ENCODE results near the gene ARF3.
A peak's percentile ranks its signal among the peaks of the same experiment; 100 is the strongest.
"Not testable (repeated sequence)": the region's sequence is repeated elsewhere in the genome, so short reads cannot be mapped to it uniquely, and the experiment has no call there.

The ARF3 gene

DNA sequence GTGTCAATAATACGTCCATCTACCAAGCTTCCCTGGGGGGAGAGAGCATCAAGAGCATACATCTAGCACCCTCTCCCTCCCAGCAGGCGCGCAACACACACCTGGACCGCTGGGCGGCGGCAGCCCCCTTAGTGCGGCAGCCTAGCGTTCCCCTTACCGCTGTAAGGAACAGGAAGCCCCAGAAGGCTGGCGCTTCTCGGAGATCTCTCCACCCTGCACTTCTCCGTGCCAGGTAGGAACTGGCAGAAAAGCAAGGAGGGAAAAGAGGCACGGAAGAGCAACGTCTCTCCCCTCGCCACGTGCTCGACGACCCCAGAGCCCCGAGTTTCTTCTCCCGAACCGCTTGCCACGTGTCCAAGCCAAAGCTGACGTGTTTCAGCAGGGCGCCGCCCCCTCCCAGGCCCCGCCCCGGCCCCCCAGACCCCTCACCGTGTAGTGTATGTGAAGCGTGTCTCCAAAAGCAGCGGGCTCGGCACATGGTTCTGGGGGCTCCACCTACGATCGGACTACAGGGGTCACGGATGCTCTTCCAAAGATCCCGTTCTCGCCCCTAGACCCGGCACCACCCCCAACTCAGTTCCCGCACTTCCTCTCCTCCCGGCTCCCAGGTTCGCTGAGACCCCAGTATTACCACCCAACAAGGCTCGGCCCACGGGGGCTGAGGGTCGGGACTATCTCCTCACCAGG is 32.5 kb downstream of the ARF3 start:
- peak; percentile 11 to 19 for DNase-seq

GRCh38 chr12:48923117-48923516 is 34.2 kb downstream of the ARF3 start:
- DNase-seq: no peak

DNA sequence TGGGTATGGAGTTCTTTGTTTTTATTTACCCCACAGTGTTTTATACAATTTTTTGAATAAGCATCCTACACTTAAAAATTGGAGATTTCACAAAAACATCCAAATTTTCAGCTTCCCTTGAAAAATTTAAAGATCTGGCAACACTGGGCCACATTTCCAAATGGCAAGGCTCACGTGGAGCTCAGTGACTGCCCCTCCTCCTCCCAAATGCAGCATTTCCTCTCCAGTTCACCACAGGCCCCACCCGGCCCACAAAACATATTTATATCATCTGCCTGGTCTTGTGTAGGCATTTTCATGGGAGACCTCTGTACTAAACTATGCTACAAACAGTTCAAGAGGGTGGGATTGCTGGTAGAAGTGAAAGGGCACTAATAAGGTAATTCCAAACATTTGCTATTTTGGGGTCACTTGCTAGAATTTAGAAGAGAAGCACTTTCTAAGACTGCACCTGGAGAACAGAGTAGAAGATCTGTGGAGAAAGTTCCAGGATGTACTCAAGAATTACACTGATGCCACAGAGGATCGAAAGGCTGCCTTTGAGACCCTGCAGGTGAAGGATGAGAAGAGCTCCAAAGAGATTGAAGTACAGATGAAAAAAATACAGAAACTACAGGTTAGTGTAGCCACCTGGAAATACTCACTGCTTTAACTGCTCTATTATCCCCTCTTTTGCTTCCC is 39.3 kb downstream of the ARF3 start:
- DNase-seq: no peak

DNA sequence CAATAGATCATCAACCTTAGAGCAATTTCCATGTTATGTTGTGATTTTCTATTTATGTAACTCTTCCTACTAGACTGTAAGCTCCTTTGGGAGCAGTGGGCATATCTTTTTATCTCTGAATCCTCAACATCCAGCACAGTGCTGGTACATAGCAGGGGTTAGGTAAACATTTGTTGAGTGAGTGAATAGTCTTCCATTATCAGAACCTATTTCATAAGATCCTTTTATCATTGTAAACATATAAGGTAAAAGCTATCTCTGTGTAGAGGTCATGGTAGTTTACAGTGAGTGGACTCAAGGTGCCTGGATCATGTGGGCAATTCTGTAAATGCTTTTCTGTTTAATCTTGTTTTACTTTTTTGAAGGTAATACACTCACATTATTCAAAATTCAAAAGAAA is 47.1 kb downstream of the ARF3 start:
- no peak for DNase-seq

DNA sequence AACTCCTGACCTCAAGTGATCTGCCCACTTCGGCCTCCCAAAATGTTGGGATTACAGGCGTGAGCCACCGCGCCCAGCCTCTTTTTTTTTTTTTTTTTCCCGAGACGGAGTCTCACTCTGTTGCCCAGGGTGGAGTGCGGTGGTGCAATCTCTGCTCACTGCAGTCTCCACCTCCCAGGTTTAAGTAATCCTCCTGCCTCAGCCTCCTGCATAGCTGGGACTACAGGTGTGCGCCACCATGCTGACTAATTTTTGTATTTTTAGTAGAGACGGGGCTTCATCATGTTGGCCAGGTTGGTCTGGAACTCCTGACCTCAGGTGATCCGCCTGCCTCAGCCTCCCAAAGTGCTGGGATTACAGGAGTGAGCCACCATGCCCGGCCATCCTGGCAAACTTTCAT is 47.6 kb downstream of the ARF3 start:
- DNase-seq: not testable (repeated sequence)

- DNase-seq: no peak
These were observed 50.0 kb downstream of the ARF3 start for GRCh38 chr12:48907245-48907644.

DNA sequence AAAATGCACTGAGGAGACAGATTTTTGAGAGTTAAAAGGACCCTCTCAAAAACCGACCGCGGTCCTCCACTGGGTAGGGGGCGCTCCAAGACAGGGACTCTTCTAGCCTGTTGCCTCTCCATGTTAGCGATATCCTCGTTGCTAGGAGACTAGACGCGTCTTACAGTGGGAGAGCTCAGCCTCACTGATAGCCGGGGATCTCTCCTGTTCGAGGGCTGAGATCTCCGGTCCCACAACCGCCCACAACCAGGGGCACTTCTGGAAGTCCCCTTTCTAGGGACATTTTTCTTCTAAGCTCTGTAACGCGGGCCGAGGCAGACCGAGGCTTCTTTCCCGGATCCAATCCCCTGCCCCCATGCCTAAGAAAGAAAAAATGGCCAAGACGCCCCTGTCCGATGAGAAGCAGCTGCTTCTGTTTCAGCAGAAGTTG is 53.3 kb downstream of the ARF3 start:
- DNase-seq: peak; percentile 27 to 31

DNA sequence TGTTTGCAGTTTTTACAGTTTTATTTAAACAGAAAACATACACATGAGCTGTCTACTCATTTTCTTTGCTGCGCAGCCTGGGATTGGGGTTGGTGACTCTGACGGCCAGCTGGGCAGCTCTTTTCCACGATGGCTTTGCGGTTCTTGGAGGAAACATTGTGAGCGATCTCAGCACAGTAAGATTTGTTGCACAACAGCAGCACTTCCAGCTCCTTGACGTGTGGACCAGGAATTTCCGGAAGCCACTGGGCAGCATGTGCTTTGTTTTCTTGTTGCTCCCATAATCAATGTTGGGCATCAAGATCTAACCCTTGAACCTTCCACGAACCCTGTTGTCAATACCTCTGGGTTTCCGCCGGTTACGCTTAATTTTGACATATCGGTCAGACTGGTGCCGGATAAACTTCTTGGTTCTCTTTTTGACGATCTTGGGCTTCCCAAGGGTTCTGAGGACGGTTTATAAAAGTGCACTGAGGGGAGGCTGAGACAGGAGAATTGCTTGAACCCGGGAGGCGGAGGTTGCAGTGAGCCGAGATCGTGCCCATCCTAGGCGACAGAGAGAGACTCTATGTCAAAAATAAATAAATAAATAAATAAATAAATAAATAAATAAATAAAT is 53.8 kb downstream of the ARF3 start:
- DNase-seq: no peak

- DNase-seq: no peak
These were observed 56.0 kb downstream of the ARF3 start for GRCh38 chr12:48901278-48901677.

DNA sequence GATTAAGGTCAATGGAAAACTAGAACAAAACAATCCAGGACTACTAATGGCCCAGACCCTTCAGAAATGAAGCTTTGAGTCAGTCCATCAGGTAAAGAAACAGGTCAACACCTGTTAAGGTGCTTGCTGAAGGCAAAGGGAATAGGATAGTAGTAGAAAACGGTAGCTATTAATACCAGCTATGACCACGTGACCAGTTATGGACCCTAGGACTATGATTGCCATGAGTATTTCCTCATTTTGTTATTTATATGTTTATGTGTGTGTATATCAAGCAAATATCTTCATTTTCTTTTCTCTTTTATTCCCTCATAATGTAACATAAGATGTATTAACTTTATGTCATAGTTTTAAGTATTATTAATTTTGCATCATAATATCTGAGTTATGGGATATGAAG is 57.6 kb downstream of the ARF3 start:
- DNase-seq: no peak

- DNase-seq: no peak
These were observed 63.0 kb downstream of the ARF3 start for GRCh38 chr12:48894271-48894670.

DNA sequence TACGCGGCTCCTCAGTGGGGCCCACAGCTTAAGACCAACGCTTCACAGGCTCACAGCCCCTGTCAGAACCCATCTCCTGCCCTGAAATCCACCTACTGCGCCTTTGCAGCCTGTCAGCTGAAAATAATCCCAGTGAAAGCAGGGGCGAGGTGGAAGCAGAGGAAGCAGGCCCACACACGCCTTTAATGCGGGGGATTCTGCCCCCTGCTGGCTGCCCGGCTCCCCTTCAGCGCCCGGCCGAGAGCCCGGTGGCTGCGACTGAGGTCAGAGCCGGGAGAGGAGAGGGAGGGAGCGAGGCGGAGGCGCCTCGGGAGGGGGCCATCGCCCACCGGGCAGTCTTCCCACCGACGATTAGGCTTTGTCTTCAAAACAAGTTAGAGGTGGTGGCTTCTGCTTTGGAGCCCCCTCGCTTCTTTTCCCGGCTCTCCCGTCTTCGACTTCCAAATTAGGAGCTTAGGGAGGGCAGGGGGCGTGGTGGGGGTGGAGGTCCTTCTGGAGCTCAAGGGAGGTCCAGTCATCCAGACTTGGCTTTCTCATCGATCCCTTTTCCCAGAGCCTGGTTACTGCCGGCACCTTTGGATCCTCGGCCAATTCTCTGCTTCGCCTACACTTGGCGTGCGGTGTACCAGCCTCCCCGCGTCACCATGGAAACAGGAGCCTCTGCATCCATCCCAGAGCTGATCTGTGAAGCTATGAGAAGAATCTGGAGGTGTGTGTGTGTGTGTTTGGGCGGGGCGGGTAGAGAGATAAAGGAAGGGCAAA is 66.4 kb downstream of the ARF3 start:
- DNase-seq: peak; percentile 18 to 41

GRCh38 chr12:48889679-48890078 is 67.6 kb downstream of the ARF3 start:
- DNase-seq: no peak

Measured in NCI-H187 (cell line).